Left ventricle myocardium inferior (tissue), 1 donor: Measurements from ENCODE around the gene RNF17. TPM values are rescaled to one million over a fixed set of nuclear protein-coding genes. Genes with fewer than 3 reads are reported as not detected.

Experiments
- DNase-seq: peaks from one replicate; pipeline ENCODE4 v3.0.0-alpha.2; 2020
- H3K27ac ChIP-seq: fragments of 200-600 bp; replicated peaks from 2 replicates; pipeline ENCODE4 v1.8.0; 2021
- H3K27me3 ChIP-seq: fragments of 200-600 bp; 2 replicates; pipeline ENCODE4 v1.8.0; 2021; ENCODE audit warnings: low read depth
- H3K36me3 ChIP-seq: fragments of 200-600 bp; 2 replicates; pipeline ENCODE4 v1.8.0; 2021
- H3K4me1 ChIP-seq: fragments of 200-600 bp; 2 replicates; pipeline ENCODE4 v1.8.0; 2021
- H3K4me3 ChIP-seq: fragments of 200-600 bp; 2 replicates; pipeline ENCODE4 v1.8.0; 2021; ENCODE audit warnings: mild to moderate bottlenecking, moderate library complexity
- H3K9me3 ChIP-seq: fragments of 200-600 bp; replicated peaks from 2 replicates; pipeline ENCODE4 v1.8.0; 2021
- intact Hi-C: fragments of 100-400 bp; cut with micrococcal nuclease; formaldehyde crosslinking; loops from one replicate; pipeline ENCODE4 v1.11.0; 2022
- total RNA-seq: library from RNA; stranded (reverse); fragmentation: NEBNext Ultra II Directional; extraction: Animal tissue kit (Norgen Biotek cat#: 25700); gene quantifications from one replicate; pipeline ENCODE4 v1.2.1, GENCODE V29; 2021
- TF ChIP-seq, protein P1 (sequence below): fragments of 200-600 bp; IDR thresholded peaks from 2 replicates; pipeline ENCODE4 v1.8.0; 2021; ENCODE audit warnings: antibody characterized with exemption, mild to moderate bottlenecking, borderline replicate concordance
- donor health status: DM: no; HTN: yes; CAD: no; lungs with severe emphysema.

RNF17 gene
- total RNA-seq, 1 donor from 2014 or later = not detected

- no peak for DNase-seq
- H3K4me1 ChIP-seq = no peaks in the 10 kb centered on the region
- TF ChIP-seq, protein P1, sequence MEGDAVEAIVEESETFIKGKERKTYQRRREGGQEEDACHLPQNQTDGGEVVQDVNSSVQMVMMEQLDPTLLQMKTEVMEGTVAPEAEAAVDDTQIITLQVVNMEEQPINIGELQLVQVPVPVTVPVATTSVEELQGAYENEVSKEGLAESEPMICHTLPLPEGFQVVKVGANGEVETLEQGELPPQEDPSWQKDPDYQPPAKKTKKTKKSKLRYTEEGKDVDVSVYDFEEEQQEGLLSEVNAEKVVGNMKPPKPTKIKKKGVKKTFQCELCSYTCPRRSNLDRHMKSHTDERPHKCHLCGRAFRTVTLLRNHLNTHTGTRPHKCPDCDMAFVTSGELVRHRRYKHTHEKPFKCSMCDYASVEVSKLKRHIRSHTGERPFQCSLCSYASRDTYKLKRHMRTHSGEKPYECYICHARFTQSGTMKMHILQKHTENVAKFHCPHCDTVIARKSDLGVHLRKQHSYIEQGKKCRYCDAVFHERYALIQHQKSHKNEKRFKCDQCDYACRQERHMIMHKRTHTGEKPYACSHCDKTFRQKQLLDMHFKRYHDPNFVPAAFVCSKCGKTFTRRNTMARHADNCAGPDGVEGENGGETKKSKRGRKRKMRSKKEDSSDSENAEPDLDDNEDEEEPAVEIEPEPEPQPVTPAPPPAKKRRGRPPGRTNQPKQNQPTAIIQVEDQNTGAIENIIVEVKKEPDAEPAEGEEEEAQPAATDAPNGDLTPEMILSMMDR = no peak
Measured at GRCh38 chr13:24764276-24764630, 284 bp downstream of the RNF17 start.

GRCh38 chr13:24777171-24777570 lies 13.2 kb downstream of the RNF17 start:
- TF ChIP-seq, protein P1 = no peak
- H3K27me3 ChIP-seq = peaks cover 57% of the 10 kb centered on the region
- DNase-seq = no peak
- no peak overlapping the region for H3K4me3 ChIP-seq
- H3K27ac ChIP-seq = no peak overlapping the region
- H3K4me1 ChIP-seq = no peaks in the 10 kb centered on the region
- intact Hi-C loops = no loop called here
- no peaks in the 10 kb centered on the region for H3K9me3 ChIP-seq
- H3K36me3 ChIP-seq = no peaks in the 10 kb centered on the region

More at GRCh38 chr13:24764276-24764630, 284 bp downstream of the RNF17 start:
- intact Hi-C loops = no loop called here
- no peaks in the 10 kb centered on the region for H3K36me3 ChIP-seq
- H3K4me3 ChIP-seq = no peak overlapping the region
- no peak overlapping the region for H3K27ac ChIP-seq
- no peaks in the 10 kb centered on the region for H3K9me3 ChIP-seq
- H3K27me3 ChIP-seq = peaks cover 9% of the 10 kb centered on the region

GRCh38 chr13:24784319-24784718 lies 20.4 kb downstream of the RNF17 start:
- DNase-seq = no peak
- intact Hi-C loops = no loop called here
- H3K27ac ChIP-seq = no peak overlapping the region

DNA sequence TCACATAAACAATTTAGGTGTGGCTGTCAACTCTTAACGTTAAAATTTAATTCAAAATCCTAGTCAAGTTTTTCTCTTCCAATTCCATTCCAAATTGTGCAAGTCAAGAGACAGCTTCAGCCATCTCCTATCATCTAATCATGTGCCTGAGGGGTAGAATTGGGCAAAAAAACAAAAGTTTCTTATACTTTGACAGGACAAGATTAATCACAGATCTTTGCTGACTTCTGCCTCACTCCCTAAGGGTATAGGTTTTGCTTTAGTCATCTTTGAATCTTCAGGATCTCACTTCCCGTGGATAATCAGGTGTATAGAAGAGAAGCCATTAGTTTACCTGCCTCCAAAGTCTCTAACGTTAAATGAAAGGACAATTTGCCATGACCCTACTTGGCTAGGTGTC lies 24.6 kb downstream of the RNF17 start:
- H3K4me3 ChIP-seq = no peak overlapping the region
- H3K4me1 ChIP-seq = no peaks in the 10 kb centered on the region
- TF ChIP-seq, protein P1 = no peak
- no peak for DNase-seq
- H3K27me3 ChIP-seq = peaks cover 37% of the 10 kb centered on the region
- H3K9me3 ChIP-seq = peaks cover 12% of the 10 kb centered on the region
- H3K36me3 ChIP-seq = no peaks in the 10 kb centered on the region
- intact Hi-C loops = no loop called here
- no peak overlapping the region for H3K27ac ChIP-seq

More at GRCh38 chr13:24784319-24784718, 20.4 kb downstream of the RNF17 start:
- TF ChIP-seq, protein P1 = no peak
- Histone ChIP-seq H3K4me3 (no peak overlapping the region), H3K9me3 (peaks cover 24% of the 10 kb centered on the region), H3K4me1 (no peaks in the 10 kb centered on the region), H3K36me3 (no peaks in the 10 kb centered on the region), H3K27me3 (peaks cover 16% of the 10 kb centered on the region)

- intact Hi-C loops = no loop called here
- H3K4me1 ChIP-seq = no peaks in the 10 kb centered on the region
- DNase-seq = no peak
- H3K36me3 ChIP-seq = no peaks in the 10 kb centered on the region
- peaks cover 19% of the 10 kb centered on the region for H3K27me3 ChIP-seq
- TF ChIP-seq, protein P1 = no peak
- H3K9me3 ChIP-seq = no peaks in the 10 kb centered on the region
- no peak overlapping the region for H3K4me3 ChIP-seq
- H3K27ac ChIP-seq = no peak overlapping the region
Measured at GRCh38 chr13:24802074-24802473, 38.1 kb downstream of the RNF17 start.

GRCh38 chr13:24821207-24821606 lies 57.2 kb downstream of the RNF17 start:
- no peaks in the 10 kb centered on the region for H3K36me3 ChIP-seq
- no peak overlapping the region for H3K27ac ChIP-seq
- intact Hi-C loops = no loop called here
- no peaks in the 10 kb centered on the region for H3K4me1 ChIP-seq
- H3K27me3 ChIP-seq = peaks cover 28% of the 10 kb centered on the region
- H3K9me3 ChIP-seq = peaks cover 18% of the 10 kb centered on the region
- no peak for DNase-seq
- no peak overlapping the region for H3K4me3 ChIP-seq
- TF ChIP-seq, protein P1 = no peak
